Panc1 (cell line): ENCODE data around the gene NCAPH2. TPM values are rescaled to one million over a fixed set of nuclear protein-coding genes. Genes with fewer than 3 reads are reported as not detected.

ENCODE experiments used
- ATAC-seq: fragments of 200-7000 bp; cut with Tn5 transposase; 2 replicates; pipeline ENCODE4 v1.9.1; 2020; ENCODE audit warnings: mild to moderate bottlenecking, moderate library complexity
- BruUV-seq: library from RNA; stranded (reverse); fragments of 400-500 nt; replicated peaks from 2 replicates; lab custom pipeline; 2021; lab: Mats Ljungman, UMichigan
- CTCF ChIA-PET: fragments of 300-600 bp; sonication (Branson Sonifier 250); formaldehyde crosslinking; loops from one replicate; lab custom pipeline; 2022; ENCODE audit warnings: antibody characterized with exemption; lab: Charles Lee
- POLR2A ChIA-PET: fragments of 300-600 bp; sonication (Branson Sonifier 250); formaldehyde crosslinking; loops from one replicate; lab custom pipeline; 2022; ENCODE audit warnings: antibody characterized with exemption; lab: Charles Lee
- DNase-seq: peaks from one replicate; pipeline ENCODE4 v3.0.0-alpha.2; 2010; ENCODE audit warnings: low read depth, low spot score
- H3K27ac ChIP-seq: 2 replicates; pipeline ENCODE4 v1.5.1; 2011; ENCODE audit warnings: mild to moderate bottlenecking, low read length, inconsistent platforms
- H3K27me3 ChIP-seq: fragments of 200-500 bp; sonication (Bioruptor generic); 2 replicates; pipeline ENCODE4 v1.6.0; 2014; ENCODE audit warnings: low read length, inconsistent platforms; ENCODE audit not compliant: control insufficient read depth, insufficient read depth
- H3K36me3 ChIP-seq: fragments of 200-500 bp; sonication (Bioruptor generic); 2 replicates; pipeline ENCODE4 v1.5.1; 2014; ENCODE audit warnings: inconsistent platforms, mild to moderate bottlenecking, low read length, moderate library complexity; ENCODE audit not compliant: control insufficient read depth, insufficient read depth
- H3K4me1 ChIP-seq: 2 replicates; pipeline ENCODE4 v1.5.1; 2011; ENCODE audit warnings: inconsistent platforms, mild to moderate bottlenecking, low read length, moderate library complexity; ENCODE audit not compliant: control insufficient read depth, insufficient read depth
- H3K4me3 ChIP-seq, 2 experiments: 2 replicates each; pipeline ENCODE4 v1.5.1; 2011 to 2012; ENCODE audit warnings: low read depth in 2 of 2, low read length in 2 of 2, mild to moderate bottlenecking in 2 of 2, inconsistent platforms in 1 of 2, moderate library complexity in 1 of 2
- H3K9me3 ChIP-seq: fragments of 200-500 bp; sonication (Bioruptor generic); 2 replicates; pipeline ENCODE4 v1.5.1; 2014; ENCODE audit warnings: low read depth, mild to moderate bottlenecking, inconsistent platforms, low read length, moderate library complexity; ENCODE audit not compliant: control insufficient read depth, insufficient read depth
- POLR2AphosphoS5 ChIP-seq: IDR thresholded peaks from 2 replicates; pipeline ENCODE4 v1.6.1; 2012; ENCODE audit warnings: mild to moderate bottlenecking, low read depth, low read length, moderate library complexity
- REST ChIP-seq, 2 experiments: IDR thresholded peaks; 2 replicates each; pipeline ENCODE4 v1.6.1; 2011 to 2012; ENCODE audit warnings: low read depth in 2 of 2, control low read depth in 1 of 2, low read length in 1 of 2, mild to moderate bottlenecking in 1 of 2, moderate library complexity in 1 of 2; ENCODE audit not compliant: insufficient read depth in 1 of 2
- SIN3A ChIP-seq: IDR thresholded peaks from 2 replicates; pipeline ENCODE4 v1.6.1; 2012; ENCODE audit warnings: low read depth, mild to moderate bottlenecking, low read length, moderate library complexity, borderline replicate concordance; ENCODE audit not compliant: insufficient read depth
- TCF7L2 ChIP-seq: IDR thresholded peaks from 2 replicates; pipeline ENCODE4 v1.6.1; 2011; ENCODE audit warnings: mild to moderate bottlenecking, low read depth, low read length, inconsistent platforms
- in situ Hi-C: cut with HindIII; loops from 2 replicates; pipeline ENCODE4 v1.10.0; 2016; ENCODE audit warnings: low sequenced_read_pairs, low pct_unique_long_range_greater_than_20kb
- intact Hi-C: fragments of 100-400 bp; cut with micrococcal nuclease; formaldehyde crosslinking; loops from one replicate; pipeline ENCODE4 v1.10.0; 2022; ENCODE audit not compliant: unreplicated experiment
- total RNA-seq: library from RNA; stranded (reverse); gene quantifications from one replicate; pipeline ENCODE4 v1.2.1, GENCODE V29; 2021; ENCODE audit not compliant: unreplicated experiment
- TF ChIP-seq, protein P1 (sequence below): fragments of 450-650 bp; IDR thresholded peaks from 2 replicates; pipeline ENCODE4 v1.5.1; 2017; ENCODE audit warnings: mild to moderate bottlenecking

NCAPH2 gene
- total RNA-seq, 1 experiment from 2014 or later = 55.6 TPM

DNA sequence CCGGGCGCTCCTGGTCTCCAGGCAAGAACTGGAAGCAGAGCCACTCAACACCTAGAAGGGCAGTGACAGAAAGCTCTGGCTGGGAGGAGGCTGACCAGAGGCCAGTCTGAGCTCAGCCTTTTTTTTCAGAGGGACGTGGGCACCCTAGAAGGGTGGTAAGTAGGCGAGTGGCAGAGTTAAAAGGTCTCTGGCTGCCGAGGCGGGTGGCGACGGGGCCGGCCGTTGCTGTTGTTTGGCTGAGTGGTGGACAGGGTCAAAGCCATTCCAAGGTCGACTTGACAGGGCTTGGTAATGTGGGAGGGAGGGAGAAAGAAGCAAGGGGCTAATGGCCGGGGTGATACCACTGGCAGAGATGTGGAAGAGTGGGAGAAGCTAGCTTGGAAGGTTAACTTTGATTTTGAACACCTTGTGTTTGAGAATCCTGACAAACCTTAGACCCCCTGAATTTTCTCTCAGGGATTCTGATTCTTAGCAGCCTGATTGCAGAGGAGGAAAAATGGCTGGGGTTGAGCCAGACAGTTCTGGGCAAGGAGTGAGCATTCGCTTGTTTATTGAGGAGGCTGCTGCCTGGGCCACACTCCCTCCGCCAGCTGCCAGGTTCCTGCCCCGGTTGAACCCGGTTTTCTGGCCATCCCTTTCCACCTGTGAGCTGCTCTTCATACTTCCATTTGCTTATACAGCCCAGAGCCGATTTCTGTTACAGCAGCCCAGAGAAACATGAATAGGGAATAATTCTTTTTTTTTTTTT is 55.6 kb downstream of the NCAPH2 start:
- in situ Hi-C loops = no loop called here
- Histone ChIP-seq H3K27ac (peak overlapping the region; percentile 66; the same call in 1 of the 2 replicates), H3K4me1 (0 out of 2 replicates have a peak, but pooled peaks cover 4% of the 10 kb centered on the region), H3K4me3 (peak overlapping the region; percentile 67 to 82), H3K9me3 (no peaks in the 10 kb centered on the region), H3K36me3 (no peaks in the 10 kb centered on the region), H3K27me3 (no peaks in the 10 kb centered on the region)
- TF ChIP-seq SIN3A (no peak), REST (IDR thresholded peaks at IDR 0.05; ENCODE audit: insufficient read depth in 1 of 2, low read depth in 2 of 2, low read length in 1 of 2) (no peak), TCF7L2 (no peak), POLR2AphosphoS5 (no peak)
- TF ChIP-seq, protein P1, sequence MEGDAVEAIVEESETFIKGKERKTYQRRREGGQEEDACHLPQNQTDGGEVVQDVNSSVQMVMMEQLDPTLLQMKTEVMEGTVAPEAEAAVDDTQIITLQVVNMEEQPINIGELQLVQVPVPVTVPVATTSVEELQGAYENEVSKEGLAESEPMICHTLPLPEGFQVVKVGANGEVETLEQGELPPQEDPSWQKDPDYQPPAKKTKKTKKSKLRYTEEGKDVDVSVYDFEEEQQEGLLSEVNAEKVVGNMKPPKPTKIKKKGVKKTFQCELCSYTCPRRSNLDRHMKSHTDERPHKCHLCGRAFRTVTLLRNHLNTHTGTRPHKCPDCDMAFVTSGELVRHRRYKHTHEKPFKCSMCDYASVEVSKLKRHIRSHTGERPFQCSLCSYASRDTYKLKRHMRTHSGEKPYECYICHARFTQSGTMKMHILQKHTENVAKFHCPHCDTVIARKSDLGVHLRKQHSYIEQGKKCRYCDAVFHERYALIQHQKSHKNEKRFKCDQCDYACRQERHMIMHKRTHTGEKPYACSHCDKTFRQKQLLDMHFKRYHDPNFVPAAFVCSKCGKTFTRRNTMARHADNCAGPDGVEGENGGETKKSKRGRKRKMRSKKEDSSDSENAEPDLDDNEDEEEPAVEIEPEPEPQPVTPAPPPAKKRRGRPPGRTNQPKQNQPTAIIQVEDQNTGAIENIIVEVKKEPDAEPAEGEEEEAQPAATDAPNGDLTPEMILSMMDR = no peak
- CTCF ChIA-PET = interaction anchor here (0.6 to 0.9 kb wide), 2 partner anchors 12 to 64 kb away, joined by 3 read pairs; partner anchors contain the start of gene ARSA
- BruUV-seq = no TSS peak
- DNase-seq (no peak), ATAC-seq (peak; percentile 22)
- intact Hi-C loops = no loop called here
- POLR2A ChIA-PET = interaction anchor here (0.7 kb wide), 1 partner anchor 66 kb away, joined by 4 read pairs; no protein-coding TSS in a partner anchor

- ChIA-PET CTCF (no interaction called here), POLR2A (interaction anchor here (0.7 kb wide), 1 partner anchor 66 kb away, joined by 4 read pairs; no protein-coding TSS in a partner anchor)
- intact Hi-C loops (no loop called here), in situ Hi-C loops (no loop called here)
- 0 out of 2 replicates have a peak, but pooled peaks cover 4% of the 10 kb centered on the region for H3K4me1 ChIP-seq
- ATAC-seq (no peak), DNase-seq (no peak)
- no peak for TF ChIP-seq TCF7L2
- TF ChIP-seq REST (IDR thresholded peaks at IDR 0.05; ENCODE audit: insufficient read depth in 1 of 2, low read depth in 2 of 2, low read length in 1 of 2) = no peak
- TF ChIP-seq, protein P1 = no peak
- TF ChIP-seq POLR2AphosphoS5 = no peak
- TF ChIP-seq SIN3A = no peak
- BruUV-seq = no TSS peak
- H3K36me3 ChIP-seq = no peaks in the 10 kb centered on the region
- no peak overlapping the region for H3K27ac ChIP-seq
- no peaks in the 10 kb centered on the region for H3K27me3 ChIP-seq
- H3K9me3 ChIP-seq = no peaks in the 10 kb centered on the region
- H3K4me3 ChIP-seq = no peak overlapping the region
Observed at GRCh38 chr22:50564289-50564688, 56.3 kb downstream of the NCAPH2 start.
